8988T (cell line): Measurements from ENCODE around the gene NFAT5.
A peak's percentile ranks its signal among the peaks of the same experiment; 100 is the strongest.
"Not testable (repeated sequence)": the region's sequence is repeated elsewhere in the genome, so short reads cannot be mapped to it uniquely, and the experiment has no call there.

Experiments used
- DNase-seq: peaks from one replicate; pipeline ENCODE4 v3.0.0; 2011

NFAT5 gene, protein sequence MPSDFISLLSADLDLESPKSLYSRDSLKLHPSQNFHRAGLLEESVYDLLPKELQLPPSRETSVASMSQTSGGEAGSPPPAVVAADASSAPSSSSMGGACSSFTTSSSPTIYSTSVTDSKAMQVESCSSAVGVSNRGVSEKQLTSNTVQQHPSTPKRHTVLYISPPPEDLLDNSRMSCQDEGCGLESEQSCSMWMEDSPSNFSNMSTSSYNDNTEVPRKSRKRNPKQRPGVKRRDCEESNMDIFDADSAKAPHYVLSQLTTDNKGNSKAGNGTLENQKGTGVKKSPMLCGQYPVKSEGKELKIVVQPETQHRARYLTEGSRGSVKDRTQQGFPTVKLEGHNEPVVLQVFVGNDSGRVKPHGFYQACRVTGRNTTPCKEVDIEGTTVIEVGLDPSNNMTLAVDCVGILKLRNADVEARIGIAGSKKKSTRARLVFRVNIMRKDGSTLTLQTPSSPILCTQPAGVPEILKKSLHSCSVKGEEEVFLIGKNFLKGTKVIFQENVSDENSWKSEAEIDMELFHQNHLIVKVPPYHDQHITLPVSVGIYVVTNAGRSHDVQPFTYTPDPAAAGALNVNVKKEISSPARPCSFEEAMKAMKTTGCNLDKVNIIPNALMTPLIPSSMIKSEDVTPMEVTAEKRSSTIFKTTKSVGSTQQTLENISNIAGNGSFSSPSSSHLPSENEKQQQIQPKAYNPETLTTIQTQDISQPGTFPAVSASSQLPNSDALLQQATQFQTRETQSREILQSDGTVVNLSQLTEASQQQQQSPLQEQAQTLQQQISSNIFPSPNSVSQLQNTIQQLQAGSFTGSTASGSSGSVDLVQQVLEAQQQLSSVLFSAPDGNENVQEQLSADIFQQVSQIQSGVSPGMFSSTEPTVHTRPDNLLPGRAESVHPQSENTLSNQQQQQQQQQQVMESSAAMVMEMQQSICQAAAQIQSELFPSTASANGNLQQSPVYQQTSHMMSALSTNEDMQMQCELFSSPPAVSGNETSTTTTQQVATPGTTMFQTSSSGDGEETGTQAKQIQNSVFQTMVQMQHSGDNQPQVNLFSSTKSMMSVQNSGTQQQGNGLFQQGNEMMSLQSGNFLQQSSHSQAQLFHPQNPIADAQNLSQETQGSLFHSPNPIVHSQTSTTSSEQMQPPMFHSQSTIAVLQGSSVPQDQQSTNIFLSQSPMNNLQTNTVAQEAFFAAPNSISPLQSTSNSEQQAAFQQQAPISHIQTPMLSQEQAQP (N-terminal part only)

DNA sequence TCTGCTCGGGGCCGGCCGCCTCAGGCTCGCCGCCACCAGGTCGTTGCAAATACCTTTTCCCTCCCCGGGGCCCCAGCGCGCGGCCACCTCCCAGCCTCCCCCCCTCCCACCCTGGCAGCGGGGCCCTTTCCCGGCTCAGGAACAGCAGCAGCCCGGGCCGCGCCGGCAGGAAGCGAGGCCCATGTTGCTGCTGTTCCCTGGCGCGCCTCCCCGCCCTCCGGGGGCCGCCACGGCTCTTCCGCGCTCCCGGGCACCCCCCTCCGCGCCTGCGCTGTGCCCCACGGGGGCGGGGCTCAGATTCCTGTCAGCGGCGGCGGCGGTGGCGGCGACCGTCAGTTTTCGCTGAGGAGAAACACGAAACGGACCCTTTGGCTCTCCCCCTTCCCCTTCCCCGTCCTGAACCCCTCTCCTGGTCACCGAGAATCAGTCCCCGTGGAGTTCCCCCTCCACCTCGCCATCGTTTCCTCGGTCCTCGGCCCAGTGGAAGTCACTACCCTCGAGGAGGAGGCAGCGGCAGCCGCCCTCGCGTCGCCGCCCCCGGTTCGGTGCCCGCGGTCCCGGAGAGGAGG lies at the start of gene NFAT5:
NFAT5 (plus strand) TSS at position 296 of the 569 bp plus-strand sequence. CDS start 336 bp downstream, outside the sequence.
- peak; percentile 65 for DNase-seq

GRCh38 chr16:69517914-69518313 lies 47.9 kb upstream of the NFAT5 start:
- not testable (repeated sequence) for DNase-seq

- no peak for DNase-seq
Observed at GRCh38 chr16:69520413-69520799, 45.4 kb upstream of the NFAT5 start.

DNA sequence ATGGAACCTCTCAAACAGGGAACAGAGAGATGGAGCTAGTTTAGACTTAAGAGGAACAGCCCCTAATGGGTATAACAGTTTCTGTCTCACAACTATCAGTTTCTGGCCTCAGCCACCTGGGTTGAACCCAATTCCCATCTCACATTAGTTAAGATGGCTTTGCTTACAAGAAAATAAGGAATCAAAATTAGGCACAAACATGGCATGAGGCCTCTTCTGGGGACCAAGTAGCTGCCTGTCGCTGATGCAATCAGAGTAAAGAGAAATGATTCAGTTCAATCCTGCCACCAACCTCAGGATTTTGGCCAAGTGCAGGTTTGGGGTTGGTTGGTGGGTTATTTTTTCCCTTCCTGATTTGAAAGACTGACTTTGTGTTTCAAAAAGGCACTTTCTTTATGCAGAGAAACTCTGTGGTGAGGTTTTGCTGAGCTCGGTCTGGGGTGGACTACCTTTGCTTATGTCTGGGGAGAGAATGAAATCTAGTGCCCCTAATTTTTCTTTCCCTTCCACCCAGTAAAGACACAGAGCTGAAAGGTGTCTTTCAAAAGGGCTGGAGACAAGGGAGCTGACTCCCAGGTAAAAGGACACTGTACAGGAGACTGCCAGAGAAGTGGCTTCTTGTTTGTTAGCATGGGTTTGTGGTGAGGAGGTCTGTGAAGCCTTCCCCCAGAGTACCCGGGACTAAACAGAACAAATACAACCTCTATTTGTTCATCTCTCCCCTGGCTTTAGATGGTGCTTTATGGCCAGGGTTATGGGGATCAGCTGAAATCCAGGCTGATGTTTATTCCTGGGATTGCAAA lies 44.8 kb upstream of the NFAT5 start:
- no peak for DNase-seq

DNA sequence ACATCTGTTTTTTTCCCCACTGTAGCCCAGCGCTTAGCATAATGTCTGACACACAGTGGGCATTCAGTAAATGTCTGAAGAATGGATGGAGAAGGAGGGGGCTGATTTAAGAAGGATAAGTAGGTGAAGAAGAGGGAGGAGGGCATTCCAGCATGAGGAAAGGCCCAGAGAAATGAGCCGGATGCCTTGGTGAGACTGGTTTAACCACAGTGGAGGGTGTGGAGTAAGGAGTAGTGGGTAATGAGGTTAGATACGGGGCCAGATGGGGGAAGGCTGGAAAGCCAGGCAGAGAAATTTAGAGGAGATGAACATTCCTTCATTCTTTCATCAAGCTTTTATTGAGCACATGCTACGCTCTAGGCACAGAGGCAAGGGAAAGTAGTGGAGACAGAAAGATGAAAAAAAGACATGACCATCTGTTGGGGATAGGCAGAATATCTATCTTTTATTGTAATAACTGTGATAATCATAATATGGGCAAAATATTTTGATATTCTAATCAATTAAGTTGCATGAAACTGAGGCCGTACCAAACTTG lies 43.7 kb upstream of the NFAT5 start:
- no peak for DNase-seq

GRCh38 chr16:69522732-69523404 lies 42.9 kb upstream of the NFAT5 start:
- no peak for DNase-seq

DNA sequence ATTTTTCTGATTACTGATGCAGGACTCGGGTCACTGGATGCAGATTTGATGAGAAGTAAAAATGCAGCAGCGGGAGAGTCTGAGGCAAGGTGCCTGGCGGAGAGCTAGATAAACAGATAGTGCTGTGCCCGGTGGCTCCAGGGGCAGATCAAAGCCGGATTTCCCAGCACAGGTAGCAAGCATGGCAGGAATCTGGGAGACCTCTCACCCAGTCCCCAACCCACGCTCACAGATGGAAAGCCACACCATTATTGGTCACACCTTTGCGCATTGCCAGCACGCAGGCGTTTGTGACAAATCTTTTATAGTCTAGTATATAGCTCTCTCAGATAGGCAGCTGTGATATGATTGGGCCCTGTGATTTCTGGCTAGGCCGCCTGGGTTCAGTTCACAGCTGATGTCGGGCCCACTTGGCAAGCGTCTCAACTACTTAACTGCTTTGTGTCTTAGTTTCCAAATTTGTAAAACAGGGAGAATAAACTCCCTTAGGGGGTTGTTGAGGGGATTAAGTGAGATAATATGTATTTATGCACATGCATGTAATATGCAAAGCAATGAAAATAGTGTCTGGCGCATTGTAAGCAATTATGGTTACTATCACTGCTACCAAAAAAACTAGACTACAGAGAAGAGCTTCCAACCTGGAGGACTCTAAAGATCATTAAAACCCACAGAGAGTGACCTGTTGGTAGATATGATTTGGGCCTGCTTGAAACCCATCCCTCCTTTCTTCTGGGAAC lies 42.0 kb upstream of the NFAT5 start:
- no peak for DNase-seq

DNA sequence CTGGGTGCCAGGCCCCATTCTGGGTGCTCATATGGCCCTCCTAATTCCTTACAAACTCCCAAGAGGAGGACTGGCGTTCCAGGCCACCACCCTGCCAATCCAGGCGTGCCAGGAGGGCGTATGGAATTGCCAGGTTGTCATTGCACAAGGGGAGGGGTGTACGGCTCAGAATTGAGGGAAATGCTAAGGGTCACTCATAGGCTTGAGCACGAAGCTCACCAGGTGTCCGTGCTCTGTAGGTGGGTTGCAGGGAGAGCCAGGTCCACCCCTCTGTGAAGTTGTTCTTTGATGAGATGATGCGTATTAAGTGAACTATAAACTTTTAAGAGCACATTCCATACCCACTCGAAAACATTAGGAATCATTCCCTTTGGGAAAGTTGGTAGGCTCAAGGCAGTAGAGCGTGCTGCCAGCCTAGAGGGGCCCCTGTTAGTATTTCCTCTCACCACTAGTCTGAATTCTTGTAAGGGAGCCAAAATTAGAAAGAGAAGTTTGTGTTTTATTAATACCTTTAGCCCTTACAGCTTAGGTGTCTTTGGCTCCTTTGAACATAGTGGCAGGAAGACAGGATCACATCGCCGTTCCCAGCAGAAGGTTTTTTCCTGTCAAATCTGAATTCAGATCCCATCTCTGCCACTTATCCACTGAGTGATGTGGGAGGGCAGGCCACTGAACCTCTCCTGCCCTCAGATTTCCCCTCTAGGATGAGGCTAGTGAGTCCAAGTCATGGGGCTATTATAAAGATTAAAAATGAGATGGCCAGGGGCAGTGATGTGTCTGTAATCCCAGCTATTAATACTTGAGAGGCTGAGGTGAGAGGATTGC lies 38.7 kb upstream of the NFAT5 start:
- no peak for DNase-seq

GRCh38 chr16:69531988-69532387 lies 33.8 kb upstream of the NFAT5 start:
- DNase-seq, result no peak

DNA sequence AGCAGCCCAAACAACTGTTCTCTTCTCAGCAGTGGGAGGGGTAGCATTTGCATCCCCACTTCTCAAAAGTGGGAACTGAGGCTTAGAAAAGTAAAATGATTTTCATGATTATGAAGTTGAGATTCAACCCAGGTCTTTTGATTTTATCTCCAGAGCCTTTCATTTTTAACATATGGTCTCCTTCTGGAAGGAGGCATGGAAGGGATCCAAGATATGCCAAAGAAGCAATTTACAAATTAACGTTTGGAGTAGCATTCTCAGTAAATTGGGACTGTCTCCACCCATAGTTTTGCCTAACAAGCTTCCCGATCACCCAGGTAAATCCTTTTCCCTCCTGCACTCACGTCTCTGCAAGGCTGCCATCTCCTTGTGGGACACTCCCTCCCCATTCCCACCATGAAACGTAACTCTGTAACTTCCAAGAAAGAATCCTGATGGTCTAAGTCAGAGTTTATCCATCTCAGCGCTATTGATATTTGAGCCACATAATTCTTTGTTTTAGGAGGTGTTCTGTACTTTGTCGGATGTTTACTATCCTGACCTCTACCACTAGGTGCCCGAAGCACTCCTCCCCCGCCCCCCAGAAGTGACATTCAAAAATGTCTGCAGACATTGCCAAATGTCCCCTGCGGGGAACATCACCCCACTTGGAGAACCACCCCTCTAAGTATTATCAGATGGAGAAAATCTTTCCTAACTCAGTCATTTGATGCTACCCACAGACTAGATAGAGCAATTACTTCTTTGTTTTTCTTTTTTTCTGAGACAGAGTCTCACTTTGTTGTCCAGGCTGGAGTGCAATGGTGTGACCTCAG lies 32.9 kb upstream of the NFAT5 start:
- no peak for DNase-seq

DNA sequence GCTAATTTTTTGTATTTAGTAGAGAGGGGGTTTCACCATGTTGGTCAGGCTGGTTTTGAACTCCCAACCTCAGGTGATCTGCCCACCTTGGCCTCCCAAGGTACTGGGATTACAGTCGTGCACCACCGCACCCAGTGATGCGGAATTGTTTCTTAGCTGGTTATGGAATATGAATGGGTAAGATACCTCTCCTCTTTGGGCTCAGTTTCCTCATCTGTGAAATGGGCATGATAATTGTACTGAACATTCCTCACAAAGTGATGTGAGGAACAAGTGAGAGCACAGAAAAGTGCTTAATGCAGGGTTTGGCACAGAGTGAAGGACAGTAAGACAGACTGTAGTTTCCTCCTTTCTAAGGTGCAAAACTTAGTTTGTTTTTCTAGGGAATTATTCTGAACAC lies 31.0 kb upstream of the NFAT5 start:
- no peak for DNase-seq

GRCh38 chr16:69535123-69536050 lies 30.4 kb upstream of the NFAT5 start:
- DNase-seq, result no peak

DNA sequence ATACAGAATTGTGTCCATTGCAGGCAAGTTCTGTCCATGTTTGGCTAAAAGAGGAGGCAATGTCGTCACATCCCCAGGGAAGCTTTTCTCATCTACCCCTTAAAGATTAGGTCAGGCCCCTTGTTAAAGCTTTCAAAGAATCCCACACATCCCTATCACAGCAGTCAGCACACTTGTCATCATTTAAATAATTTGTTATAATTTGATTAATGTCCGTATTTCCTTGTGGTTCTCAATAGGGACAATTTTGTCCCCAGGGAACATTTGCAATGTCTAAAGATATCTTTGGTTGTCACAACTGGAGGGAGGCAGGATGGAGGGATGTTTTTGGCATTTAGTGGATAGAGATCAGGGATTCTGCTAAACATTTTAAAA lies 28.1 kb upstream of the NFAT5 start:
- DNase-seq, result no peak

GRCh38 chr16:69538808-69539207 lies 27.0 kb upstream of the NFAT5 start:
- no peak for DNase-seq

GRCh38 chr16:69542974-69543373 lies 22.8 kb upstream of the NFAT5 start:
- no peak for DNase-seq

DNA sequence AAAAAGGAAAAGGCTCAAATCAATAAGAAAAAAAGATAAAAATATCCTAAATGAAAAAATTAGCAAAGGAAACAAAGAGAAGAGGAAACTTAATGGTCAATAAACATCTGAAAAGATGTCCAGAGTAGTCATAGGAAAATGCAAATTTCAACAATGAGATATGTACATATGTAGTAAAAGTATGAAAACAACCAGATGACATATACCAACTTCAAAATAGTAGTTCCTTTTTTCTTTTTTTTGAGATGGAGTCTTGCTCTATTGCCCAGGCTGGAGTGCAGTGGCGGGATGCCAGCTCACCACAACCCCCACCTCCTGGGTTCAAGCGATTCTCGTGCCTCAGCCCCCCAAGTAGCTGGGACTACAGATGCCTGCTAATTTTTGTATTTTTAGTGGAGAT lies 21.7 kb upstream of the NFAT5 start:
- DNase-seq, result no peak

DNA sequence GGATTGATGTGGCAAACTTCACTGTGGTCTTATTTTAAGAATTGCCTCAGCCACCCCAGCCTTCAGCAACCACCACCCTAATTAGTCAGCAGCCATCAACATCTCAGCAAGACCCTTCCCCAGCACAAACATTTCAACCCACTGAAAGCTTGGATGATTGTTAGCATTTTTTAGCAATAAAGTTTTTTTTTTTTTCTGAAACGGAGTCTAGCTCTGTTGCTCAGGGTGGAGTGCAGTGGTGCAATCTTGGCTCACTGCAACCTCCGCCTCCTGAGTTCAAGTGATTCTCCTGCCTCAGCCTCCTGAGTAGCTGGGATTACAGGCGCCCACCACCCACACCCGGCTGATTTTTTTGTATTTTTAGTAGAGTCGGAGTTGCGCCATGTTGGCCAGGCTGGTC lies 19.1 kb upstream of the NFAT5 start:
- not testable (repeated sequence) for DNase-seq
